Uterus (tissue), 2 donors: ENCODE data around the gene VPS41.

ENCODE experiments used
- POLR2A ChIP-seq, 2 donors: fragments of 450-650 bp; IDR thresholded peaks; one replicate each; pipeline ENCODE4 v1.6.1; 2016; ENCODE audit warnings: antibody characterized with exemption in 2 of 2, mild to moderate bottlenecking in 1 of 2, moderate library complexity in 1 of 2
- TF ChIP-seq, protein P1 (sequence below), 4 experiments: fragments of 200-600 bp in 2 of 4; fragments of 450-650 bp in 2 of 4; sonication (generic) in 2 of 4; IDR thresholded peaks; one replicate each; pipeline ENCODE4 v1.5.1; 2016 to 2019; ENCODE audit warnings: antibody characterized with exemption in 4 of 4, mild to moderate bottlenecking in 2 of 4, moderate library complexity in 1 of 4

DNA sequence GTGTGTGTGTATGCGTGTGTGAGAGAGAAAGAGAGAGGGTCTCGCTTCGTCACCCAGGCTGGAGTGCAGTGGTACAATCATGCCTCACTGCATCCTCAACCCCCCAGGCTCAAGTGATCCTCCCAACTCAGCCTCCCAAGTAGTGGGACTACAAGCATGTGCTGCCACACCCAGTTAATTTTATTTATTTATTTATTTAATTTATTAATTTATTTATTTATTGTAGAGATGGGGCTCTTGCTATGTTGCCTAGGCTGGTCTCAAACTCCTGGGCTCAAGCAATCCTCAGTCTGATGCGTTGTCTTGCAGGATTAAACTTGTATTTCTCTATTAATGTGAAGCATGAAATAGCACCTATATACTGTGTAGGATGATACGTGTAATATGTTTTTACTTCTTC, 46.9 kb upstream of the VPS41 start:
- no peak for TF ChIP-seq POLR2A (IDR thresholded peaks at IDR 0.05)
- TF ChIP-seq, protein P1, sequence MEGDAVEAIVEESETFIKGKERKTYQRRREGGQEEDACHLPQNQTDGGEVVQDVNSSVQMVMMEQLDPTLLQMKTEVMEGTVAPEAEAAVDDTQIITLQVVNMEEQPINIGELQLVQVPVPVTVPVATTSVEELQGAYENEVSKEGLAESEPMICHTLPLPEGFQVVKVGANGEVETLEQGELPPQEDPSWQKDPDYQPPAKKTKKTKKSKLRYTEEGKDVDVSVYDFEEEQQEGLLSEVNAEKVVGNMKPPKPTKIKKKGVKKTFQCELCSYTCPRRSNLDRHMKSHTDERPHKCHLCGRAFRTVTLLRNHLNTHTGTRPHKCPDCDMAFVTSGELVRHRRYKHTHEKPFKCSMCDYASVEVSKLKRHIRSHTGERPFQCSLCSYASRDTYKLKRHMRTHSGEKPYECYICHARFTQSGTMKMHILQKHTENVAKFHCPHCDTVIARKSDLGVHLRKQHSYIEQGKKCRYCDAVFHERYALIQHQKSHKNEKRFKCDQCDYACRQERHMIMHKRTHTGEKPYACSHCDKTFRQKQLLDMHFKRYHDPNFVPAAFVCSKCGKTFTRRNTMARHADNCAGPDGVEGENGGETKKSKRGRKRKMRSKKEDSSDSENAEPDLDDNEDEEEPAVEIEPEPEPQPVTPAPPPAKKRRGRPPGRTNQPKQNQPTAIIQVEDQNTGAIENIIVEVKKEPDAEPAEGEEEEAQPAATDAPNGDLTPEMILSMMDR (IDR thresholded peaks at IDR 0.05): no peak
